Tibial artery (tissue), 4 donors: Measurements from ENCODE around the gene AK8.

Source experiments
- DNase-seq, 2 donors: peaks; one replicate each; pipeline ENCODE4 v3.0.0-alpha.2; 2019
- H3K27ac ChIP-seq, 2 donors: fragments of 200-600 bp; sonication (generic) in 1 of 2; 1 replicate in 1 of 2; 2 replicates in 1 of 2; pipeline ENCODE4 v1.5.1; 2018 to 2019; ENCODE audit warnings: mild to moderate bottlenecking in 1 of 2
- H3K27me3 ChIP-seq, 2 donors: fragments of 200-600 bp; sonication (generic) in 1 of 2; one replicate each; pipeline versions ENCODE4 v1.5.1 to v1.6.0; 2016 to 2019
- H3K36me3 ChIP-seq, 3 donors: fragments of 200-600 bp; sonication (generic) in 2 of 3; one replicate each; pipeline ENCODE4 v1.5.1; 2016 to 2019; ENCODE audit warnings: mild to moderate bottlenecking in 2 of 3
- H3K4me1 ChIP-seq, 4 donors: fragments of 200-600 bp; sonication (generic) in 2 of 4; 1 replicate in 3 of 4; 2 replicates in 1 of 4; pipeline ENCODE4 v1.5.1; 2016 to 2019
- H3K4me3 ChIP-seq, 2 donors: fragments of 200-600 bp; sonication (generic) in 1 of 2; 1 replicate in 1 of 2; 2 replicates in 1 of 2; pipeline ENCODE4 v1.5.1; 2018 to 2019; ENCODE audit warnings: mild to moderate bottlenecking in 2 of 2
- H3K9me3 ChIP-seq, 3 donors: fragments of 200-600 bp; sonication (generic) in 1 of 3; one replicate each; pipeline ENCODE4 v1.5.1; 2016 to 2019
- intact Hi-C: fragments of 100-400 bp; cut with DNase I; formaldehyde crosslinking; loops from one replicate; pipeline ENCODE4 v1.15.0; 2023; ENCODE audit warnings: low total_unique reads
- TF ChIP-seq, protein P1 (sequence below), 2 experiments: fragments of 200-600 bp in 1 of 2; fragments of 450-650 bp in 1 of 2; IDR thresholded peaks; one replicate each; pipeline ENCODE4 v1.5.1; 2017 to 2019; ENCODE audit warnings: antibody characterized with exemption in 2 of 2, mild to moderate bottlenecking in 1 of 2, moderate library complexity in 1 of 2

Gene AK8

DNA sequence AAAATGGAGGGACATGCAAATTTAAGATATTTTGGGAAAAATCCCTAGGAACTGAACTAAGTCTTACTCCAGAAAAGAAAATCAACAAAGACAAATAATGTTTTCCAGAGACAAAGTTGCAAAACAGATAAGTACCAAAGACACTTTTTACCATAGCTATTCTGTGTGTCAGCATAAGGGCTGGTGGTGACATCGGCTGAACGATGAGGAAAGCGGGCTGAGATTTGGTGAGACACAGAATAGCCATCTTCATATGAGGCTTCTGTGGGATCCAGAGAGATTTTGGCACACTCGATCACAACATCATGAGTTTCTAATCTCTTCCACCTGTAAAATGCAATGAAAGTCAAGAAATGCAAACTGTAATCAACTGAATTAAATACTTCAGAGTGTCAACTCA, 34.0 kb upstream of the AK8 start:
- DNase-seq: no peak
- Histone ChIP-seq H3K4me1 (no peaks in the 10 kb centered on the region), H3K4me3 (no peak overlapping the region), H3K36me3 (peaks cover 67 to 95% (median 73%) of the 10 kb centered on the region in 3 donors), H3K27ac (no peak overlapping the region), H3K9me3 (no peaks in the 10 kb centered on the region), H3K27me3 (no peaks in the 10 kb centered on the region)
- intact Hi-C loops: no loop called here
- TF ChIP-seq, protein P1, sequence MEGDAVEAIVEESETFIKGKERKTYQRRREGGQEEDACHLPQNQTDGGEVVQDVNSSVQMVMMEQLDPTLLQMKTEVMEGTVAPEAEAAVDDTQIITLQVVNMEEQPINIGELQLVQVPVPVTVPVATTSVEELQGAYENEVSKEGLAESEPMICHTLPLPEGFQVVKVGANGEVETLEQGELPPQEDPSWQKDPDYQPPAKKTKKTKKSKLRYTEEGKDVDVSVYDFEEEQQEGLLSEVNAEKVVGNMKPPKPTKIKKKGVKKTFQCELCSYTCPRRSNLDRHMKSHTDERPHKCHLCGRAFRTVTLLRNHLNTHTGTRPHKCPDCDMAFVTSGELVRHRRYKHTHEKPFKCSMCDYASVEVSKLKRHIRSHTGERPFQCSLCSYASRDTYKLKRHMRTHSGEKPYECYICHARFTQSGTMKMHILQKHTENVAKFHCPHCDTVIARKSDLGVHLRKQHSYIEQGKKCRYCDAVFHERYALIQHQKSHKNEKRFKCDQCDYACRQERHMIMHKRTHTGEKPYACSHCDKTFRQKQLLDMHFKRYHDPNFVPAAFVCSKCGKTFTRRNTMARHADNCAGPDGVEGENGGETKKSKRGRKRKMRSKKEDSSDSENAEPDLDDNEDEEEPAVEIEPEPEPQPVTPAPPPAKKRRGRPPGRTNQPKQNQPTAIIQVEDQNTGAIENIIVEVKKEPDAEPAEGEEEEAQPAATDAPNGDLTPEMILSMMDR (IDR thresholded peaks at IDR 0.05): no peak

DNA sequence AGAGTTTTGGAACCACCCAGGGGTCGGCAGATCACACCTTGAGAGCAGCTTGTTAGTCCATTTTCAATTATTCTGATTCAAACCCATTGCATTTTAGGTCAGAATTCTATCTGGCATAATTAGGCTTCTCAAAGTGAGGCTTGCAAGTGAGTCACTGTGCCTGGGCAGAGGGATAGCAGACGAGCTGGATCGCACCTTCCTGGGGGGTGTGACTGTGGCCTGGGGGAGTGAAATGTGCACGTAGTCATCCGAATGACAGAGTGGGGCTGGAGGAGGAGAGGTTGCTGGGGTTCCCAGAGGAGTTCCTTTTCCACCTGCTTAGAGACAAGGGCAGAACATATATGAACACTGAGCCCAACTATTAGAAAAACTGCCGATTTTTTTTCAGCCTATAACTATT, 32.3 kb upstream of the AK8 start:
- Histone ChIP-seq H3K9me3 (no peaks in the 10 kb centered on the region), H3K27ac (no peak overlapping the region), H3K36me3 (peaks cover 61 to 95% (median 68%) of the 10 kb centered on the region in 3 donors), H3K27me3 (no peaks in the 10 kb centered on the region), H3K4me1 (no peaks in the 10 kb centered on the region), H3K4me3 (no peak overlapping the region)
- intact Hi-C loops: no loop called here
- no peak for DNase-seq
- TF ChIP-seq, protein P1 (IDR thresholded peaks at IDR 0.05): no peak

DNA sequence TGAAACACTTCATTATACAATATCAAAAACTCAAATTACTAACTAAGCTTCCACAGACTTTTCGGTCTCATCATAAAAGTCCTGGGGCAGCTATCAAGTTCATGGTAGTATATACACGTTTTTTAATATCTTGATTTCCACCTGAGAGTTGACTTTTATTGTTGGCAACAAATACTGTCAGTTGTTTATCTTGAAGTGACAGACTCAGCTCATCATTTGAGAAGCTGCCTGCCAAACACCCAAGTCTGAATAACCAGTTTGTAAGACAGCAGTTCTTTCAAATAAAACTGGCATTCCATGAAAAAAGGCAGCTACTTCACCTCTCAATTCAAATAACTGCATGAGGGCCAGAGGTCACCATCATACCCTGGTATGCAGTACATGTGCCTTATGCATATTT, 31.2 kb upstream of the AK8 start:
- Histone ChIP-seq H3K4me3 (no peak overlapping the region), H3K4me1 (no peaks in the 10 kb centered on the region), H3K27me3 (no peaks in the 10 kb centered on the region), H3K27ac (no peak overlapping the region), H3K36me3 (peaks cover 61 to 95% (median 74%) of the 10 kb centered on the region in 3 donors), H3K9me3 (no peaks in the 10 kb centered on the region)
- TF ChIP-seq, protein P1 (IDR thresholded peaks at IDR 0.05): no peak
- intact Hi-C loops: no loop called here
- DNase-seq: no peak

DNA sequence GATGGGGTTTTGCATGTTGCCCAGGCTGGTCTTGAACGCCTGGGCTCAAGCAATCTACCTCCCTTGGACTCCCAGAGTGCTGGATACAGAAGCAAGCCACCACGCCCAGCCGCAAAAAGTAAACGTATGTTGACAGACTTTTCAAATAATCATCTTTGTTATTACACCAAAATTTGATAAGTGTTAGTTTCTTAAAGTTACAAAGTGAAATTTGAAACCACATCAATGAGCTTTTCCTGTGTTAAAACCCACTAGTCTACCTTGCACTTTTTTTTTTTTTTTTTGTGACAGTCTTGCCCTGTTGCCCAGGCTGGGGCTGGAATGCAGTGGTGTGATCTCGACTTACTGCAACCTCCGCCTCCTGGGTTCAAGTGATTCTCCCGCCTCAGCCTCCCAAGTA, 30.6 kb upstream of the AK8 start:
- no peaks in the 10 kb centered on the region for H3K9me3 ChIP-seq
- H3K4me1 ChIP-seq: no peaks in the 10 kb centered on the region
- DNase-seq: no peak
- no peak overlapping the region for H3K4me3 ChIP-seq
- TF ChIP-seq, protein P1 (IDR thresholded peaks at IDR 0.05): no peak
- H3K27me3 ChIP-seq: no peaks in the 10 kb centered on the region
- intact Hi-C loops: no loop called here
- H3K27ac ChIP-seq: no peak overlapping the region
- H3K36me3 ChIP-seq: peaks cover 68 to 96% (median 81%) of the 10 kb centered on the region in 3 donors

DNA sequence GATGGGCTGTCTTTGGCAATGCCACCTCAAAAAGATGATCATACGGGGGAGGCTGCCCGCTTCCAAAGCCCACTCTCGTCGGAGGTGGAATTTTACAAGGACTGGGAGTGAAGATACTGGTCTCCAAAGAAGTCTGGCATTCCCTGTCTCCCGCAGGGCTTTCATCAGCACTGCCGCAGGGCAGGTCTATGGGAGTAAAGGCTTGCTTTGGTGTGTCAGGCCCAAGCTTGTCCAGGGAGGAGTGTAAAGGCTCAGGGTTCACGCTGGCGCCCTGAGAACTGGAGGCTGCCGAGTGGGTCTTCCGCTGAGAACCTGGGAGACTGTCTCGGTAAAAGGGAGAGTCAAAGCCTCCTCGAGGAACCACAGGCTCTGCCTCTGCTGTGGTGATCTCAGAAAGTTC, 27.6 kb upstream of the AK8 start:
- DNase-seq: no peak

More for the DNA sequence above, 27.6 kb upstream of the AK8 start:
- Histone ChIP-seq H3K9me3 (no peaks in the 10 kb centered on the region), H3K36me3 (peaks cover 69 to 94% (median 83%) of the 10 kb centered on the region in 3 donors), H3K4me1 (no peaks in the 10 kb centered on the region), H3K27me3 (no peaks in the 10 kb centered on the region), H3K4me3 (no peak overlapping the region), H3K27ac (no peak overlapping the region)
- TF ChIP-seq, protein P1 (IDR thresholded peaks at IDR 0.05): no peak
- intact Hi-C loops: no loop called here
